Gastrocnemius medialis (tissue), 4 donors: ENCODE results near the gene SLC43A2. TPM values are rescaled to one million over a fixed set of nuclear protein-coding genes. Genes with fewer than 3 reads are reported as not detected.
A peak's percentile ranks its signal among the peaks of the same experiment; 100 is the strongest.
"Not testable (repeated sequence)": the region's sequence is repeated elsewhere in the genome, so short reads cannot be mapped to it uniquely, and the experiment has no call there.

Experiments used
- ATAC-seq, 2 donors: fragments of 150-250 bp; one replicate each; pipeline ENCODE4 v1.9.1; 2016
- DNase-seq, 2 donors: peaks; one replicate each; pipeline ENCODE4 v3.0.0-alpha.2; 2019
- H3K27ac ChIP-seq, 4 donors: fragments of 200-600 bp; sonication (generic); 1 replicate in 1 of 4; 2 replicates in 3 of 4; pipeline ENCODE4 v1.5.1; 2016 to 2018; ENCODE audit warnings: mild to moderate bottlenecking in 2 of 4, moderate library complexity in 1 of 4
- H3K27me3 ChIP-seq, 3 donors: fragments of 200-600 bp; sonication (generic) in 2 of 3; 1 replicate in 1 of 3; 2 replicates in 2 of 3; pipeline versions ENCODE4 v1.5.1 to v1.6.0; 2016 to 2019; ENCODE audit warnings: mild to moderate bottlenecking in 1 of 3, moderate library complexity in 1 of 3
- H3K36me3 ChIP-seq, 2 donors: fragments of 200-600 bp; sonication (generic) in 1 of 2; one replicate each; pipeline ENCODE4 v1.5.1; 2017 to 2018
- H3K4me1 ChIP-seq, 2 donors: fragments of 200-600 bp; sonication (generic) in 1 of 2; one replicate each; pipeline ENCODE4 v1.5.1; 2016 to 2017; ENCODE audit warnings: mild to moderate bottlenecking in 2 of 2
- H3K4me3 ChIP-seq, 4 donors: fragments of 200-600 bp; sonication (generic) in 3 of 4; 1 replicate in 1 of 4; 2 replicates in 3 of 4; pipeline ENCODE4 v1.5.1; 2016 to 2019; ENCODE audit warnings: mild to moderate bottlenecking in 2 of 4
- H3K9me3 ChIP-seq, 3 donors: fragments of 200-600 bp; sonication (generic) in 2 of 3; 1 replicate in 1 of 3; 2 replicates in 2 of 3; pipeline ENCODE4 v1.5.1; 2016 to 2019
- POLR2A ChIP-seq, 2 donors: fragments of 450-650 bp; IDR thresholded peaks; one replicate each; pipeline ENCODE4 v1.6.1; 2017; ENCODE audit warnings: antibody characterized with exemption in 2 of 2, mild to moderate bottlenecking in 2 of 2, moderate library complexity in 2 of 2
- in situ Hi-C, 4 donors: fragments of 200-750 bp; cut with MboI; loops; one replicate each; pipeline versions ENCODE4 v1.15.0 to v1.8.0; 2017; ENCODE audit warnings: low sequenced_read_pairs in 4 of 4
- intact Hi-C: fragments of 100-400 bp; cut with DNase I; formaldehyde crosslinking; loops from one replicate; pipeline ENCODE4 v1.15.1; 2023; ENCODE audit warnings: low total_unique reads
- total RNA-seq, 4 donors: library from RNA; depleted of rRNA; stranded (reverse); fragments of >200 nt; gene quantifications; one replicate each; pipeline versions ENCODE4 v1.1.0 to v1.2.3, GENCODE V29; 2016
- TF ChIP-seq, protein P1 (sequence below), 5 experiments: fragments of 450-650 bp in 3 of 5; fragments of 200-600 bp in 2 of 5; sonication (generic) in 2 of 5; IDR thresholded peaks in 4 of 5; conservative IDR thresholded peaks in 1 of 5; 1 replicate in 4 of 5; 2 replicates in 1 of 5; pipeline ENCODE4 v1.5.1; 2016 to 2019; ENCODE audit warnings: antibody characterized with exemption in 5 of 5, mild to moderate bottlenecking in 3 of 5, moderate library complexity in 3 of 5

SLC43A2 gene
- total RNA-seq, 4 donors from 2014 or later, result 26.9 to 96.9 (median 55.2) TPM

- no peak for TF ChIP-seq POLR2A (IDR thresholded peaks at IDR 0.05)
- TF ChIP-seq, protein P1, sequence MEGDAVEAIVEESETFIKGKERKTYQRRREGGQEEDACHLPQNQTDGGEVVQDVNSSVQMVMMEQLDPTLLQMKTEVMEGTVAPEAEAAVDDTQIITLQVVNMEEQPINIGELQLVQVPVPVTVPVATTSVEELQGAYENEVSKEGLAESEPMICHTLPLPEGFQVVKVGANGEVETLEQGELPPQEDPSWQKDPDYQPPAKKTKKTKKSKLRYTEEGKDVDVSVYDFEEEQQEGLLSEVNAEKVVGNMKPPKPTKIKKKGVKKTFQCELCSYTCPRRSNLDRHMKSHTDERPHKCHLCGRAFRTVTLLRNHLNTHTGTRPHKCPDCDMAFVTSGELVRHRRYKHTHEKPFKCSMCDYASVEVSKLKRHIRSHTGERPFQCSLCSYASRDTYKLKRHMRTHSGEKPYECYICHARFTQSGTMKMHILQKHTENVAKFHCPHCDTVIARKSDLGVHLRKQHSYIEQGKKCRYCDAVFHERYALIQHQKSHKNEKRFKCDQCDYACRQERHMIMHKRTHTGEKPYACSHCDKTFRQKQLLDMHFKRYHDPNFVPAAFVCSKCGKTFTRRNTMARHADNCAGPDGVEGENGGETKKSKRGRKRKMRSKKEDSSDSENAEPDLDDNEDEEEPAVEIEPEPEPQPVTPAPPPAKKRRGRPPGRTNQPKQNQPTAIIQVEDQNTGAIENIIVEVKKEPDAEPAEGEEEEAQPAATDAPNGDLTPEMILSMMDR (IDR thresholded peaks at IDR 0.05 in 4 of 5, conservative IDR thresholded peaks at IDR 0.05 in 1 of 5), result no peak
- peaks cover 44 to 46% of the 10 kb centered on the region in 2 donors for H3K4me1 ChIP-seq
- H3K27ac ChIP-seq, result peak overlapping the region; percentile 90 to 97 (median 95)
- no peaks in the 10 kb centered on the region for H3K36me3 ChIP-seq
- H3K27me3 ChIP-seq, result no peaks in the 10 kb centered on the region
- H3K9me3 ChIP-seq, result no peaks in the 10 kb centered on the region
- DNase-seq (no peak), ATAC-seq (no peak)
- no peak overlapping the region for H3K4me3 ChIP-seq
- intact Hi-C loops, result loop anchor here (5.0 to 10.0 kb wide), 3 partner anchors 141 to 468 kb away; partner anchors contain the start of gene OVCA2
- in situ Hi-C loops, result loop anchor here in 2 of 4 donors (5.0 to 10.0 kb wide), 2 partner anchors 56 to 58 kb away; no protein-coding TSS in a partner anchor
Observed at GRCh38 chr17:1576500-1576899, 52.1 kb downstream of the SLC43A2 start.

DNA sequence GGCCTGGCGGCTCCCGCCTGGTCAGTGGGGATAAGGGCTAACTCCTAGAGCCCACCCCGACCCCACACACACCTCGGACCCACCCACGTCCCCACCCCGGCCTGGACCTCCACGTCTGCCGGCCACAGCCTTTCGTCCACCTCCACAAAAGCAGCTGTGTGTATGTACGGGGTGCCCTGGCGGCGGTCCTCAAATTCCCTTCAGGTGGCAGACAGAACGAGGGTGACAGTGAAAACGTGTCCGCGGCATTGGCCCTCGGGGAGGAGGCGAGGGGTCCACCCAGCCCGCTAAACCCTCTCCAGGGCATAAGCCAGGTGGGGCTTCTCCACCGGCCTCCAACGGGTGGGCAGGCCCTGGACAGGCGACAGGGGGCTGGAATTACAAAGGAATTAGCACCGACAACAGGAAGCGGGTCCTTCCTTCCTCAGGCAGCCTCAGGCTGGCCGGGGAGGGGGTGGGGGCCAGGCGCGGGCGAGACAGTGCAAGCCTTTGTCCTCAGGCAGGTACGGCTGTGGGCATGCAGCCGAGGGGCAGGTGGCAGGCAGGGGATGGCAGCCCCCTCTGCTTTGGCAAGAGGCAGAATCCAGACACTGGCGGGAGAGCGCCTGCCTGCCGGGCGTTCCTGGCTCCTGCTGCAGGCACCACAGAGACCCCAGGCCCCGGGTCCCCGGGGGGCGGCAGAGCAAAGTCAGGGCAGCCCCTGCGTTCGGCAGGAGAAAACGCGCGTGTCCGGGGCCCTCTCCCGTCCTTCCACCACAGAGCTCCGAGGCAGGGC lies 53.8 kb downstream of the SLC43A2 start:
- H3K36me3 ChIP-seq, result no peaks in the 10 kb centered on the region
- TF ChIP-seq, protein P1 (IDR thresholded peaks at IDR 0.05 in 4 of 5, conservative IDR thresholded peaks at IDR 0.05 in 1 of 5), result peak in 1 of 5 experiments; percentile 17
- TF ChIP-seq POLR2A (IDR thresholded peaks at IDR 0.05), result no peak
- intact Hi-C loops, result loop anchor here (1.0 to 10.0 kb wide), 4 partner anchors 55 to 470 kb away; partner anchors contain the start of gene OVCA2
- no peak for DNase-seq
- H3K4me3 ChIP-seq, result no peak overlapping the region
- no peaks in the 10 kb centered on the region for H3K27me3 ChIP-seq
- no peaks in the 10 kb centered on the region for H3K9me3 ChIP-seq
- H3K27ac ChIP-seq, result peak overlapping the region; percentile 90 to 97 (median 95)
- in situ Hi-C loops, result loop anchor here (5.0 to 10.0 kb wide), 2 partner anchors 57 to 60 kb away; no protein-coding TSS in a partner anchor
- peaks cover 44% of the 10 kb centered on the region in 2 donors for H3K4me1 ChIP-seq
- peak in 1 of 2 donors; percentile 4 for ATAC-seq

- Histone ChIP-seq H3K27me3 (no peaks in the 10 kb centered on the region), H3K4me3 (no peak overlapping the region), H3K27ac (peak overlapping the region; percentile 90 to 97 (median 95)), H3K4me1 (peaks cover 40 to 44% of the 10 kb centered on the region in 2 donors), H3K9me3 (no peaks in the 10 kb centered on the region), H3K36me3 (no peaks in the 10 kb centered on the region)
- DNase-seq (peak; percentile 59 to 74), ATAC-seq (peak; percentile 46 to 54)
- in situ Hi-C loops (loop anchor here in 3 of 4 donors (5.0 to 10.0 kb wide), 2 partner anchors 58 to 61 kb away; no protein-coding TSS in a partner anchor), intact Hi-C loops (loop anchor here (1.0 to 10.0 kb wide), 3 partner anchors 56 to 471 kb away; partner anchors contain the start of gene OVCA2)
- TF ChIP-seq, protein P1 (IDR thresholded peaks at IDR 0.05 in 4 of 5, conservative IDR thresholded peaks at IDR 0.05 in 1 of 5), result peak; percentile 97 to 99 (median 99)
- TF ChIP-seq POLR2A (IDR thresholded peaks at IDR 0.05), result no peak
Observed at GRCh38 chr17:1573932-1574696, 54.5 kb downstream of the SLC43A2 start.

- in situ Hi-C loops (loop anchor here in 3 of 4 donors (5.0 to 10.0 kb wide), 2 partner anchors 60 to 62 kb away; no protein-coding TSS in a partner anchor), intact Hi-C loops (loop anchor here (10.0 kb wide), 2 partner anchors 212 to 472 kb away; partner anchors contain the start of gene OVCA2)
- not testable (repeated sequence) for H3K27me3 ChIP-seq, ATAC-seq, H3K4me3 ChIP-seq, H3K36me3 ChIP-seq, H3K9me3 ChIP-seq, DNase-seq, H3K27ac ChIP-seq
- peaks cover 29 to 31% of the 10 kb centered on the region in 2 donors for H3K4me1 ChIP-seq
Observed at GRCh38 chr17:1572646-1573045, 56.0 kb downstream of the SLC43A2 start.
